Measurements from ENCODE around the gene LSM10.

Gene LSM10

DNA sequence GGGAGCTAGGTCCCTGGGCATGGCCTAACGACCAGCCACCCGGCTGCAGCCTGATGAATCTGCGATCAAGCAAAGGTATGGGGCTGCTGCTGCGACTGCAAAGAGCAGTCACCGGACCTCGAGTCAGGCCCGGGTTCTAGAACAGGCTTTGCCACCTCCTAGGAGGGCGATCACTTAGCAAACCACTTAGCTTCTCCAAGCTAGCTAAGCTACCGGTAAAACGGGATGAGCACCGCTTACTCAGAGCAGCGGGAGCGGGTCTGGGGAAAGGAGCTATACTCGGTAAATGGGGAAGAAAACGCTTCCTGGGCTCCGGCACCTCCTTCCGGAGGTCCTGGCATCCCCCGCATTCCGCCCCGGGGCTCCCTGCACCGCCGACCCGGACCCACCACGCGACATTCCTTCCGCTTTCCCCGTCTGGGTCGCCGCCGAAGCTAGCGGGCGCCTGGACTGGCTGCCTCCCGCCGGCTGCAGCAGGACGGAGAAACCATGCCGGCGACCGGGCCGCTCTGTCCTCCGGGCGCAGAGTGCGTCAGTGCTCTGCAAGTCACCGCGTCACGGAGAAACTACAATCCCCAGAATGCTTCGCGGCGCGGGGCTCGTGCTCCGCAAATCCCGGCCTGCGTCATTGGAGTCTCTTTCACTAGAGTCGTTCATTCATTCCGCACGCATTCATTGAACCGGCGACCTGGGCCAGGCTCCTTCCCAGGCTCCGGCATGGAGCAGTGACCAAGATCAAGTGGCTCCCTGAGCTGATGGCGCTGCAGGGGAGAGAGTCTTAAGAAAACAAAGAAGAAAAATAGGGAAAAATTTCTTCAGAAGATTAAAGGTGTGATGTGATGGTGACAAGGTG is at the start of gene LSM10:
LSM10 (minus strand) TSS at position 531 of the 853 bp plus-strand sequence. CDS start 3,779 bp downstream, outside the sequence.
- peak; percentile 93 for DNase-seq

DNA sequence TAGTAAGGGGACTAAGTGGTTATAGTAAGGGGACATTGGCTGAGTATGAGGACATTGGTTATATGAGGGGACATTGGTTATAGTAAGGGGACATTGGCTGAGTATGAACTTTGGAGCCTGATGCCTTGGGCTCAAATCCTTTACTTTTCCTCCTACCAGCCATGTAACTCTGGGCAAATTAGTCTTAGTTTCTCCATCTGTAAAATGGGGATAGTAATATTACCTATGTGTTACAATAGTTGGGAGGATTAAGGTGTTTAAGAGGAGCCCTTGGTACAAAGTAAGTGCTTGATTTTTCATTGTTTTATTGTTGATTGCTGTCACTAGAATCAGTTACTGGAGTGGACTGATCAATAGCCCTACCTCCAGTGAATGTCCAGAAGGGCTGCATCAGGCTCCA is 49.7 kb upstream of the LSM10 start:
- no peak for DNase-seq

DNA sequence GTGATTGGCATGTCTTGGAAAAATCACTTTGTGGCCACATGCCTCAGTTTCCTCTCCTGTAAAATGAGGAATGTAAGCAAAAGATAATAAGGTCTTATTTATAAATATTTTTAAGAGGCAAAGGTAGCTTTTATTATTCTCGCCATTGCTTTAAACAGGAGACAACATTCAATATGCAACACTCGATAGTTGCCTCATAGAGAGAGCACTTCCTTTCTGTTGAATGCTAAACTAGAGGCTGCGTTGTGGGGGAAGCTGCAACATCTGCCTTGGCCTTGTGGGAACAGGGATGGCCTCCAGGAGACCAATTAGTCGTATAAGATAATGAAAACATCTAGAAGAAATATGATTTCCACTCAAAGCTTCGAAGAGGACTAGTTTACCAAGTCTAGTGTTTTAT is 49.0 kb upstream of the LSM10 start:
- no peak for DNase-seq

DNA sequence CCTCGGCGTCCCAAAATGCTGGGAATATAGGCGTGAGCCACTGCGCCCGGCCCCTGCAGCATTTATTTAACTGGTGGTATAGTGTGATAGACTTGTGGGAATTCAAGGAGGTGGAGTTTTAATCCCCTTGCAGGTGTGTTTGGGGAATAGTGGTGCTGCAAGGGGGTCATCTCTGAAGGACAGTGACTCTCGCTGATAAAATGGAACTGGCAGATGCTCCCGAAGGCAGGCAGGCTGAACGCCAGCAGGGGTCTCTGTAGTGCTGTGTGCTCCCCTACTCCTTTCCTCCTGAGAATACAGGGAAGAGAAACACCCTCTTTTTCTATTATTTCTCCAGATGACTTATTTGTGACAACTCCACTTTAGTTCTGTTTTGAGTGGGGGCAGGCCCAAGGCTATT is 48.6 kb upstream of the LSM10 start:
- no peak for DNase-seq

DNA sequence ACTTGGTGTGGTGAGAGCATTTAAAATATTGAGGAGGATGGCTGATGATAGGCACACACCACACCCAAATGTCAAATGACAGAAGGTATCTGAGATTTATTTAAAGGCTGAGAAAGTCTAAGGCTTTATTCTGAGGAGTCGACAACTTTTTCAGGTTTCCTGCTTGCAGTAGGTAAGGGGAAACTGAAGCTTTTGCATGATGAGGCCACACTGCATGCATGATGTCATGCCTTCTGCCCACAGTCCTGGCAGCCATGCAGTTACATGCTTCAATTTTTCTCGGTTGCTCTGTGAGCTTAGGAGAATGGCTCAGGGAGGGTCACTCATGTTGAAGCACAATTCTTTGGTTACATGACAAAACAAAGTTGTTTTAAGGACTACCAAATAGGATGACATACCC is 45.6 kb upstream of the LSM10 start:
- DNase-seq, result no peak

DNA sequence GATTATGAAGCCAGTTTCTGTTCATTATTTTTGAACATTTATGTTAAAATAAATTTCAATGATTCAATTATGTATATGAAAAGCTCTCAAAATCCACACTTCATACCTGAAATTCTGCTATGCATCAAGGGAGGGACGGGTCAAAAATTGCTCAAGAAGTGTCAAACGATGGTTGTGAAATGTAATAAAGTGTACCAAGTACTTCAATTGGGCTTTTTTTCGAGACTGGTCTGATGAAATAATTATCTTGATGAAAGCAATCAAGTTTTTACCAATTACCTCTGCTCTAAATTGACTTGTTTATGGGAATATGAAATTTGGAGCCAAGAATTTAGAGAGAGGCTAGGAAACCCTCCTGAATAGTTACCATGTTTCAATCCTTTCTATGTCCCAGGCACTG is 44.6 kb upstream of the LSM10 start:
- DNase-seq, result no peak

DNA sequence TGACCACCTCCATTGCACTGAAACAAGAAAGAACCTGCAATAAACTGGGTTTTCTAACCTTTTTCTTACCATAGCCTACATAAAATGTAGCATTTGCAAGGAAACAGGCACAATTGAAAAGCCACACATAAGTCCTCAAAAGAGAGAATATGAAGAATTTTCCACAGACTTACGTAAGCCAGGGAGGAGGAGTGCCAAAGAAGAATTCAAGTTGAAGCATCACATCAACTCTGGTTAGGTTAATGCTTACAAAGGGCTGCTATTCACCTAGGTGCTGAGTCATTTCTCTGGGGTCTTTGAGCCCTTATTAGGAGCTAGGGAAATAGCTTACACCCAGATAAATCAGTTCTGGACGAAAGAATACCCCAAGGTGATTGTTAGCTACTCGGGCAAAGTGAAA is 42.9 kb upstream of the LSM10 start:
- DNase-seq, result no peak

DNA sequence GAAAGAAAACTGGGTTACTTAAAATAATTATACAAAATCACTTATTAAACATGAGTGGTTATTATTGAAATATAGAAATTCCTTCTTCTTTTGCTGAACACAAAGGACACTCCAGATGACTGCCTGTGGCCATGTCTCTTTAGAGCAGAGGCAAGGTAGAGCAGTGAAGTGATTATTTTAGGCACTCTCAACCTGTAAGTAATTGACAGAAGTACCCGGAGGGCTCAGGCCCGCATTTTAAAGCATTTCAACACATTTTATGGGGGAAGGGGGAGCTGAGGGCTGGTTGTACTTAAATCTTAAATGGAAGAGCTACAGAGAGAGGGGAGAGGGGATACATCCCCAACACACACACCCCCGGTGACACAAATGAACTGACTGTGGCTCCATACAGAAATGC is 42.3 kb upstream of the LSM10 start:
- DNase-seq, result no peak

DNA sequence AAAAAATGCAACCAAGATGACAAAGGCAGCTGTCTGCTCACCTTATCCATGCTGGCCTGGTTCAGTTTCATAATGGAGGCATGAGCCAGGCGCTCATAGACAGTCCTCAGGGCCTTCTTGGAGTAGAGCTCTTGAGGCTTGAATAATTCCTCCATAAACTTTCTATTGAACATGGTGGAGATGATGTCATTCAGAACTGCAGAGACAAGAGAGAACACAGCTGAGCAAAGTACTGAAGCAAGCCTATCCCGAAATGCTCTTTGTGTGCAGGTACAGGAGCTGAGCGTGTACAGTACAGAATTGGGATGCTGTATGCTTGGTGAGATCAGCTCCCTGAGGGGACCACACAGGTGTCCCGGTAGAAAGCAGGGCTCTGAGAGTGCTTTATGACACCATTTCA is 41.0 kb upstream of the LSM10 start:
- no peak for DNase-seq

DNA sequence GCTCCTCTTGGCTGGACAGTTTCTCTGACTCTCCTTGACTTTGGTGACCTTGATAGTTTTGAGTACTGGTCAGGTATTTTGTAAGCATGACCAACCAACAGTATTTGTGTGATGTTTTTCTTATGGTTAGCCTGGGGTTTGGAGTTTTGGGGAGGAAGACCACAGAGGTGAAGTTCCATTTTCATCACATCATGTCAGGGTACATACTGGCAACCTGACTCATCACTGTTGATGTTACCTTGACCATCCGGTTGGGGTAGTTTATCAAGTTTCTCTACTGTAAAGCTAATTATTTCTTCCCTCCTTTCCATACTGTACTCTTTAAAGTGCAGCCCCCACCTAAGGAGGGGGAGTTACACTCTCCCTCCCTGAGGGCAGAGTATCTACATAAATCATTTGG is 39.1 kb upstream of the LSM10 start:
- DNase-seq, result no peak

DNA sequence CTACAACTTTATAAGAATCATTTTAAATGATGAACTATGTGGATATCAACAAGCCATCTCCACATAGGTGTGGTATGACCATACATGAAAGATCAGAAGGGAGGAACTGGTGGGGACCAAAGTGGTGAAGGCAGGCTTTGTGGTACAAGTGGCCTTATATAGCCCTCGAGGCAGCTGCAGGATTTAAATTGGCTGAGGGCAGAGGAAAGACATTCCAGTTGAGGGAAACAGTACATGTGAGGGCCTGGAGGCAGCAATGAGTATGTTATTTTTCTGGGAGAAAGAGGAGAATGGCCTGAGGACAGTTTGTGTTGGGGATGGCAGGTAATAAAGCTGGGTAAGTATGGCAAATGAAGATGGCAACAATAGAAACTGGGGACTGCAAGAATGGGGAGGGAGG is 35.4 kb upstream of the LSM10 start:
- no peak for DNase-seq

DNA sequence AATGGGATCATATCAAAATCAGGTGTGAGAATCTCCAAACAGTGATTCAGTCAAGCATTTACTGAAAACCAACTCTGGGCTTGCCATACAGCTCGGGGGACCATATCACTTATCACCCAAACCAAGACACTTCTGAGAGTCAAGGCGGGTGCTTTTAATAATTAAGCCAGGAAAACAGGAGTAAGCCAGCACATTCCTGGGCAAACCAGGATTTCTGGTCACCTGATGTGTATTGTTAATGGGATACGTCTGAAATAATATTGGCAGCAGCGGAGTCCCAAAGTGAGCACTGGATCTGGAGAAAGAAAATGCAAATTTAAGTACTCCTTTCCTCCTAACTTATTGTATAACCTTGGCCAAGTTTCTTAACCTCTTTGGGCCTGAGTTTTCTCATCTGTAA is 34.9 kb upstream of the LSM10 start:
- DNase-seq, result no peak

DNA sequence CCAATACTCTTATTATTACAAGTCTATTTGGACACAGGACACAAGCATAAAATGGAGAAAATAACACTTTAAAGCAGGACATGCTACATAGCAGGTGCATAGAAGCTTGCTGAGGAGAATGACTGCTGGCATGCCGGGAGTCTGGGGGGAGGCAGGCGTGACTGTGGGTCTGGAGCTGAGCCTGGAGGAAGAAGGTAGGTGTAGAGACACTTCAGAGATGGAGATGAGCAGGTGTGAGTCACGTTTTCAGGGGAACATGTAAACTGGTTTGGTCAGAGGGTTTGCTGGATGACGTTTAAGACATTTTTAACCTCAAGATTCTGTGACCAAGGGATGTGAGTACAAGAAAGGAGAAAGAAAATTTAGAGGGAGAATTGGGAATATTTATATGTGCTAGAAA is 28.1 kb upstream of the LSM10 start:
- DNase-seq, result no peak

DNA sequence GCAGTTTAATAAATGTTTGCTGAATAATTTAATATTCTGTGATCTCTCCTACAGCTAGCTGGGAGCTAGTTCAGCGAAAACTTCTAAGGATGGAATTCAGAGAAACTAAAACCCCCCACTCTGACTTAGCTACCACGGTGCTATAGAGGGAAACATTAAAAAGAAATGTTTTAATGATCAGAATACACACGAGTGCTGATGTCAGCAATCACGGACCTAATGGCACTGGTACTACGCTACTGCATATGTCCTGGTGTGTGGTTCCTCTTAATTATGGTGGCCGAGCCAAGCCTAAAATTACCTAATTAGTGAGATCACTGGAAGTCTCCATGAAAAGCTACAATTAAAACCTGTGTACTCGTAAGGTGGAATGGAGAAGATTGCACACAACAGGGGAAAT is 23.9 kb upstream of the LSM10 start:
- DNase-seq, result no peak

DNA sequence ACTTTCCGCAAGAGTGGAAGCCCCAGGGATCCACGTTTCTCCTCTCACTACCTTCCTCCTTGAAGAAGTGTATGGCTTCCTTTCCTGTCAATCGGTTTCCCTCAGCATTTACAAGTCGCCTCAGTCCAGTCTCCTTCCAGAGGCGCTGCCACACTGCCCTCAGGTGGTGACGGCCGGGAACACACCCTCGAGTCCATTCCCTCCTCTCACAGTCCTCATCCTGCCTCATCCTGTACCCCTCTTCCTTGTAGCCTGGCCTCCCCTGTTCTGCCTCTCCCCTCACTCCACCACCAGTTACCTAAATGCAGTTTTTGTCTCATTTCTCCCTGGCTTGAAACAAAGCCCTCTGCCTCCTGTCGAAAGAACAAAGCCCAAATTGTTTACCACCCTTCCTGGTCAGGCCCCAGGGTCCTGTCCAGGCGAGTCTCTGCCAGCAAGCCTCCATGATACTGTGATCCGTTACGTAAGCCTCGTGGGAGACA is 23.2 kb upstream of the LSM10 start:
- peak; percentile 62 for DNase-seq

DNA sequence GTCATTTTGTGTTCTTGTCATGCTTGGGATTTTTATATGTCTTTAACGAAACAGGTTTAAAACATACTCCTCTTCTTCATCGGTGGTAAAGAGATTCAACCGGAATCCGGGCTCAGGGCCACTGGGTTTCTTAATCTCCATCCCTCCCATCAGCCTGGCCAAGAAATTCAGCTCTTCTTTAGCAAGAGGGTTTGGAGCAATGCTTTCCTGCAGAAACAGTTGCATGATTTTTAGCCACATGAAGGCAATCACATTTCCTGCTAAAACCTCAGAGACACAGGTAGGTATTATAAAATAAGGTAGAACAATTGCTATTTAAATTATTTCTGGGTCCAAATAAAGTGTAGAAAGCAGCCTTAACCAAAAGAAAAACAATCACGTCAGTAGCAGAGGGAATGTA is 22.7 kb upstream of the LSM10 start:
- no peak for DNase-seq

DNA sequence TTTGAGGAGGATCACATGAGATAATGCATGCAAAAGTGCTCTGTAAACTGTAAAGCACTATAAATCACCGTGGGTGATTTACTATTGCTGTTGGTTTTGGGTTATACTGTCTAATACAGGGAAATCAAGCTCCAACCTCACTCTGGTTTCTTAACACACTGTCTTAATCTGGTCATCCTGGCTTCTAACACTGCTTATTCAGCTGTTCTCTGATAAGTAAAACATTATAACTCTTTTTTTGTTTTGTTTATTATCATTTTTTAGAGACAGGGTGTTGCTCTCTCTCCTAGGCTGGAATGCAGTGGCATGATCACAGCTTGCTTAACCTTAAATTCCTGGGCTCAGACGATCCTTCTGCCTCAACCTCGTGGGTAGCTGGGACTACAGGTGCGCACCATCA is 21.9 kb upstream of the LSM10 start:
- DNase-seq, result no peak

DNA sequence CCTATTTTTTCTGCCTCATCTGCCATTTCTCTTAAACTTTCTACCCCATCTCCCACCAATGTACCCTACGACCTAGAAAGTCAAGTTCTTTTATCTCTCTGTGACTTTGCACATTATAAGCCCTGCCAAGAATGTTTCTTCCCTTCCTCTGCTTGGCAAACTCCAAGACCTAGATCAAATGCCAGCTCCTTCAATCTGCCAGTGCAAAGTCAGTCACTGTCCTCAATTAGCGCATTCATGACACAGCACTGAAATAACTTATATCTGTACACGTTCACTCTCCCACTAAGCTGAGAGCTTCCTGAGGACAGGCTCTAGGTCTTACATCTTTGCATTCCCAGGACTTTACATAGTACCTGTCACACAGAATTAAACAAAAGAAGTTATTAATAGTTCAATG is 21.4 kb upstream of the LSM10 start:
- no peak for DNase-seq

DNA sequence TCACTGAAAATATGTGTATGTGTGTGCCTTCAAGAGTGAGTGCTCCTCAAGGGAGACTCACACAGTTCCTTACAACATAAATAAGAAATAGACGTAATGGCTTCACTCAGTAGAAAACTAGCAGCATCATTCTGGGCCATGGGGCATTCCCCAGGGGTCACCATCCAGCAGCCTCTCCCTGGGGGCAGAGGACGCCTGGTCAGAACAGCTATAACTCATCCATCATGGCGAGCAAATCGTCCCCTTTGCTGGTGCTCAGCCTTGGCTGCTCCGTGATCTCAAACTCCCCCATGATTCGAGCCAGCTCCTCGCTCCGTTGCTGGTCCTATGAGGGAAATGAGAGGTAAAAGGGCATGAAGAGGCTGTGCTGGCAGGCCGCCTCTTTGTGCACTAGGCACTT is 20.2 kb upstream of the LSM10 start:
- DNase-seq, result no peak

DNA sequence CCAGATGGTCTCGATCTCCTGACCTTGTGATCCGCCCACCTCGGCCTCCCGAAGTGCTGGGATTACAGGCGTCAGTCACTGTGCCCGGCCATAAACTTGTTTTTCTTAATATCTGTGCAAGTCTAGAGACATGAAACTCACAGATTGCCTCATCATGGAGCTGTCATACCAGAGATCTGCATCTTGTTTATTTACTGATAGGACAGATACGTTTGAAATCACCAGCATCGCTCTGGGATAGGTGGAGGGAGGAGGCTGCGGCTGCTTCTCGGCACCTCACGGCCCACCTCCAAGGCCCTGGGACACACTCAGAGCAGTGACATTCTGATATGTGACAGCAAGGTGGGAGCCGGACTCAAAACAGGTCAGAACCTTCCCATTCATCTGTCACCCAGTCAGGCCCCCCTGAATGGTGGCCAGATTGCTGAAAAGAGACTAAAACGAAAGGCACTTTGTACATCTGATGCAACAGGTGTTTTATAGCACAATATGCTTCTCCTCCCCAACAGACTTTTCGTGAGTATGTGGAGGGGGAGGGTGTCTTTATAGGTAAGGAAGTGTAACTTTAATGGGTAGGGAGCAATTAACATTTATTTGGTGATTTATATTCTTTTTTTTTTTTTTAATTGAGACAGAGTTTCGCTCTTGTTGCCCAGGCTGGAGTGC is 18.1 kb upstream of the LSM10 start:
- no peak for DNase-seq

DNA sequence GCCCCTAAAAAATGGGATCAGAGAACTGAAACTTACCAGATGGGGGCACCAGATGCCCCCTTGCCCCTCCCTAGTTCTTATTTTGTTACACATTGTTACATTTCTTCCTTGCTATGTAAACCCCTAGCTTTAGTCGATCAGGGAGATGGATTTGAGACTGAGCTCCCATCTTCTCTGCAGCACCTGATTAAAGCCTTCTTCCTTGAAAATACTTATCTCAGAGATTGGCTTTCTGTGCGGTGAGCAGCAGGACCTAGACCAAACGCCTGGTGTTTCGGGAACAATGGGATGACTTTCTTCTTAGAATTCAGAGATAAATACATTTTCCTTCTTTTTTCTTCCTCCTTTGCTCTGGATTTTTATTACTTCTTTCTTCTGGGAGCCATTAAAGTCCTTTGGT is 16.7 kb upstream of the LSM10 start:
- DNase-seq, result no peak

DNA sequence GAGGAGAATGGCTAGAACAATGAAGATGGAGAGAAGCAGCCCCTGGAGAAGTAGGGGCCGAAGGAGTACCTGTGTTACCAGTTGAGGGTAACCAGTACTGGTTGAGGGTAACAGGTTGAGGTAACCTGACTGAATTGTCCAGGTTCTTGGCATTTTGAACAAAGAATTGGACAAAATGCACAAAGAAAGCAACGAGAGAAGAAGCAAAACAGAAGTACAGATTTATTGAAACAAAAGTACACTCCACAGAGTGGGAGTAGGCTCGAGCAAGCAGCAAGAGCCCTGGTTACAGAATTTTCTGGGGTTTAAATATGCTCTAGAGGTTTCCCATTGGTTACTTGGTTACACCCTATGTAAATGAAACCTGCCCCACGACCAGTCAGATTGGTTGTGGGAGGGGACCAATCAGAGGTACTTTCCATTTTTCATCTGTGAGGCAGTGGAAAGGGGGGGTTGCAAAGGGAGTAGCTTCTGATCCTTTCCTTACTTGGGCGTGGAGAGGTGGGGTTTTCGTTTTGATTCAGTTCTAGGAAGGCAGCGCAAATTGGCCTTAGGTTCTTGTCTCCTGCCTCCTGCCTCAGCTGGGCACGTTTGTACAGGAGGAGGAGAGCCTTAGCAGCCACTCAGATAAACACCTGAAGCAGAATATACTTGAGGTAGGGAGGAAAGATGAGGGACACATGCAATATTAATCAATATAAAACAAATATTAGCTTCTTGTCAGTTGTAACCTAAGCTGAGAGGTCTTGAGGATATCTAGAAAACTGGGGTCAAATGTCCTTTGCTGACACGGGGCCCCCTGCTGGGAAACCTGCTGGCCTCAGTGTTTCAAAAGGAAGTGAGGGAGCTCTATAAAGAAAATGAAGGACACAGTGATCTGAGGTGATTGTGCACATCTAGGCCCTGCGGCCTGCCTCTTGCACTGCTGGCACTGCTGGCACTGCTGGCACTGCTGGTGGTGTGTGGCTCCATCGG is 14.3 kb upstream of the LSM10 start:
- DNase-seq, result no peak

DNA sequence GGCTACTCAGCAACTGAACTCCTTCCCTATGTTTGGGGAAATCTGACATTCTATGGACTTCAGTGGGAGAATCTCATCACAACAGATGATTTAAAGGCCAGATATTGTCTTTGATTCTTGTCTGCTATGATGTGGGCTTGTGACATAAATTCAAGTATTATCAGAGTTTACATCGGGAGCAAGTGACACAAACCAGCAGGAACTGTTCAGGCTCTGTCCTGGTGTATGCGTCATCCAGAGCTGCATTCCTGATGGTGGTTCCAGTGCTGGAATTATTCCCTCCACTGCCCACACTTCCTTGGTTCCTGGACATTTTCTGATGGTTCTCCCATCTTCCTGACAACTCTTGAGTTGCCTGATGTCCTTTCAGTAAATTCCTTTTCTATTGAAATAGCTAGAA is 10.8 kb upstream of the LSM10 start:
- DNase-seq, result no peak
